Keratinocyte (primary cell): ENCODE results near the gene GTSF1L.

Source experiments
- CTCF ChIP-seq, 3 experiments: IDR thresholded peaks in 1 of 3; conservative IDR thresholded peaks in 1 of 3; optimal IDR thresholded peaks in 1 of 3; 2 replicates in 2 of 3; 3 replicates in 1 of 3; pipeline versions ENCODE3 to v1.5.1; 2011; ENCODE audit warnings: low read length in 3 of 3, mild to moderate bottlenecking in 3 of 3, moderate library complexity in 2 of 3, control low read depth in 1 of 3, inconsistent platforms in 1 of 3; ENCODE audit not compliant: insufficient read depth in 2 of 3; ENCODE audit errors: extremely low read depth in 1 of 3
- EZH2 ChIP-seq: IDR thresholded peaks from one replicate; pipeline ENCODE4 v1.6.1; 2012; ENCODE audit warnings: inconsistent platforms, mild to moderate bottlenecking, low read length, moderate library complexity

- TF ChIP-seq CTCF (optimal IDR thresholded peaks at IDR 0.05 in 1 of 3, IDR thresholded peaks at IDR 0.05 in 1 of 3, conservative IDR thresholded peaks at IDR 0.05 in 1 of 3; ENCODE audit: extremely low read depth in 1 of 3, insufficient read depth in 2 of 3, low read length in 3 of 3) (no peak), EZH2 (no peak)
Measured at GRCh38 chr20:43717616-43717995, 9.2 kb downstream of the GTSF1L start.
